SU-DHL-6 (cell line): ENCODE data around the gene CPT1B.

Experiments used
- H2AFZ ChIP-seq: fragments of 200-600 bp; sonication (generic); 2 replicates; pipeline ENCODE4 v1.6.1; 2014; ENCODE audit warnings: low read depth, mild to moderate bottlenecking, moderate library complexity, mixed read lengths, antibody characterized with exemption, low read length; ENCODE audit not compliant: severe bottlenecking
- H3F3A ChIP-seq: fragments of 200-600 bp; shearing (Covaris generic); 2 replicates; pipeline ENCODE4 v1.6.0; 2016; ENCODE audit warnings: antibody characterized with exemption, mild to moderate bottlenecking; ENCODE audit not compliant: insufficient read depth
- H3K27ac ChIP-seq: fragments of 200-600 bp; sonication (generic); 2 replicates; pipeline ENCODE4 v1.5.1; 2016; ENCODE audit warnings: low read depth, mild to moderate bottlenecking, low read length, moderate library complexity, mixed read lengths
- H3K27me3 ChIP-seq: fragments of 200-600 bp; sonication (generic), shearing (Covaris generic); 2 replicates; pipeline ENCODE4 v1.6.0; 2014; ENCODE audit warnings: mild to moderate bottlenecking, low read length
- H3K36me3 ChIP-seq: fragments of 200-600 bp; sonication (generic); 2 replicates; pipeline ENCODE4 v1.6.1; 2014; ENCODE audit warnings: mild to moderate bottlenecking, low read length, mixed read lengths
- H3K4me2 ChIP-seq: fragments of 300-600, 200-600 bp; shearing (Covaris generic), sonication (generic); 2 replicates; pipeline ENCODE4 v1.6.0; 2014; ENCODE audit warnings: low read length, low read depth, mild to moderate bottlenecking; ENCODE audit not compliant: poor library complexity, severe bottlenecking
- H3K4me3 ChIP-seq: fragments of 200-600 bp; sonication (generic); 2 replicates; pipeline ENCODE4 v1.5.1; 2014; ENCODE audit warnings: antibody characterized with exemption, low read length, mild to moderate bottlenecking, mixed read lengths; ENCODE audit not compliant: insufficient read depth, poor library complexity, severe bottlenecking
- H3K79me2 ChIP-seq: fragments of 200-600 bp; sonication (generic); 2 replicates; pipeline ENCODE4 v1.6.1; 2014; ENCODE audit warnings: mild to moderate bottlenecking, low read length, moderate library complexity; ENCODE audit not compliant: insufficient read depth
- H3K9ac ChIP-seq: fragments of 200-600 bp; sonication (generic); 2 replicates; pipeline ENCODE4 v1.7.0; 2014; ENCODE audit warnings: mild to moderate bottlenecking, low read length
- H3K9me2 ChIP-seq: fragments of 200-600 bp; sonication (generic); replicated peaks from 2 replicates; pipeline ENCODE4 v1.6.1; 2014; ENCODE audit warnings: low read length; ENCODE audit not compliant: insufficient read depth
- H3K9me3 ChIP-seq: fragments of 200-600 bp; sonication (generic); 2 replicates; pipeline ENCODE4 v1.6.1; 2014; ENCODE audit warnings: low read length, mixed read lengths; ENCODE audit not compliant: insufficient read depth
- H4K20me1 ChIP-seq: fragments of 200-600 bp; sonication (generic); 2 replicates; pipeline ENCODE4 v1.6.1; 2014; ENCODE audit warnings: low read depth, mild to moderate bottlenecking, antibody characterized with exemption, low read length, moderate library complexity, mixed read lengths
- CTCF ChIP-seq: fragments of 200-600 bp; sonication (generic); IDR thresholded peaks from one replicate; pipeline ENCODE4 v1.5.1; 2017; ENCODE audit warnings: antibody characterized with exemption, mild to moderate bottlenecking, low read length, moderate library complexity; ENCODE audit not compliant: insufficient read depth, poor library complexity, severe bottlenecking
- EZH2phosphoT487 ChIP-seq: fragments of 200-600 bp; sonication (generic), shearing (Covaris generic); conservative IDR thresholded peaks from 2 replicates; pipeline ENCODE4 v1.6.1; 2018; ENCODE audit warnings: mild to moderate bottlenecking, antibody characterized with exemption, low read length, moderate library complexity, mixed read lengths

CPT1B gene

GRCh38 chr22:50587407-50587806 is 9.2 kb upstream of the CPT1B start:
- Histone ChIP-seq H2AFZ (no peak overlapping the region), H3K4me2 (no peak overlapping the region), H3K9ac (no peak overlapping the region), H4K20me1 (no peaks in the 10 kb centered on the region), H3K4me3 (no peak overlapping the region), H3K27me3 (no peaks in the 10 kb centered on the region), H3K79me2 (no peaks in the 10 kb centered on the region), H3F3A (no peaks in the 10 kb centered on the region), H3K9me2 (no peaks in the 10 kb centered on the region), H3K36me3 (no peaks in the 10 kb centered on the region), H3K27ac (no peak overlapping the region), H3K9me3 (no peaks in the 10 kb centered on the region)
- no peak for TF ChIP-seq CTCF
- TF ChIP-seq EZH2phosphoT487 = no peak

- Histone ChIP-seq H3K27me3 (no peaks in the 10 kb centered on the region), H3K9ac (no peak overlapping the region), H3K9me3 (no peaks in the 10 kb centered on the region), H2AFZ (no peak overlapping the region), H3K79me2 (peaks cover 8% of the 10 kb centered on the region), H3K36me3 (no peaks in the 10 kb centered on the region), H3K27ac (no peak overlapping the region), H3K4me2 (no peak overlapping the region), H3K4me3 (no peak overlapping the region), H4K20me1 (no peaks in the 10 kb centered on the region), H3K9me2 (no peaks in the 10 kb centered on the region), H3F3A (no peaks in the 10 kb centered on the region)
- TF ChIP-seq EZH2phosphoT487 (no peak), CTCF (no peak)
Observed at GRCh38 chr22:50586416-50586815, 8.2 kb upstream of the CPT1B start.

GRCh38 chr22:50585781-50586180 is 7.6 kb upstream of the CPT1B start:
- Histone ChIP-seq H4K20me1 (no peaks in the 10 kb centered on the region), H3K4me3 (no peak overlapping the region), H3K36me3 (no peaks in the 10 kb centered on the region)

More at GRCh38 chr22:50585781-50586180, 7.6 kb upstream of the CPT1B start:
- Histone ChIP-seq H3K27me3 (no peaks in the 10 kb centered on the region), H3K4me2 (no peak overlapping the region), H3K79me2 (peaks cover 8% of the 10 kb centered on the region), H3F3A (no peaks in the 10 kb centered on the region), H3K9me2 (no peaks in the 10 kb centered on the region), H3K9ac (no peak overlapping the region), H3K27ac (no peak overlapping the region), H3K9me3 (no peaks in the 10 kb centered on the region), H2AFZ (no peak overlapping the region)
- TF ChIP-seq EZH2phosphoT487 (no peak), CTCF (no peak)
